Right forelimb (tissue), 1 donor: ENCODE measurements around the gene FYCO1.

Experiments used
- DNase-seq: peaks from one replicate; pipeline ENCODE4 v3.0.0-alpha.2; 2018

FYCO1 gene

GRCh38 chr3:45880725-45881077, 114.9 kb downstream of the FYCO1 start:
- DNase-seq = no peak

GRCh38 chr3:45878124-45878523, 117.5 kb downstream of the FYCO1 start:
- DNase-seq = no peak

- no peak for DNase-seq
Observed at GRCh38 chr3:45874677-45875346, 120.8 kb downstream of the FYCO1 start.

GRCh38 chr3:45873638-45874037, 122.0 kb downstream of the FYCO1 start:
- no peak for DNase-seq

GRCh38 chr3:45873036-45873435, 122.6 kb downstream of the FYCO1 start:
- DNase-seq = no peak

GRCh38 chr3:45872569-45872968, 123.1 kb downstream of the FYCO1 start:
- no peak for DNase-seq

- no peak for DNase-seq
Observed at GRCh38 chr3:45871780-45872179, 123.8 kb downstream of the FYCO1 start.

- no peak for DNase-seq
Observed at GRCh38 chr3:45870099-45870498, 125.5 kb downstream of the FYCO1 start.

GRCh38 chr3:45869638-45870037, 126.0 kb downstream of the FYCO1 start:
- DNase-seq = no peak

GRCh38 chr3:45868650-45869049, 127.0 kb downstream of the FYCO1 start:
- DNase-seq = no peak

- no peak for DNase-seq
Observed at GRCh38 chr3:45868213-45868612, 127.4 kb downstream of the FYCO1 start.
